Activated T-cell treated with anti-CD3 and anti-CD28 coated beads for 48 hours (primary cell): ENCODE measurements around the gene BUB1.
"Not testable (repeated sequence)": the region's sequence is repeated elsewhere in the genome, so short reads cannot be mapped to it uniquely, and the experiment has no call there.

Source experiments
- DNase-seq: peaks from one replicate; pipeline ENCODE4 v3.0.0-alpha.2; 2020; ENCODE audit warnings: low read depth

BUB1 gene

GRCh38 chr2:110655701-110656100 is 22.2 kb downstream of the BUB1 start:
- no peak for DNase-seq

DNA sequence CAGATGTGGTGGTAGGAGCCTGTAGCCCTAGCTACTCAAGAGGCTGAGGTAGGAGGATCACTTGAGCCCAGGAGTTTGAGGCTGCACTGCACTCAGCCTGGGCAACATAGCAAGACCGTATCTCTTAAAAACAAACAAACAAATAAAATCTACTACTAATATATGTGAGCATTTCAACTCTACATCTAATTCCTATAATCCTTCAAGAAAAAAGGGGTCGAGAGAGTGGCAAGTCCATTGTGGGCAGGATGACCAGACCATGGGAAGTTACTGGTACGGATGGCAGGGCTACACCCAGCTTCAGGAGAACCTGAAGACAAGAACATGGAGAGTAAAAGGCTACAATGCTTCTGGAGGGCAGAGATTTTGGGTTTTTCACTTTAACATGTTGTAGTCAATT is 24.0 kb downstream of the BUB1 start:
- no peak for DNase-seq

DNA sequence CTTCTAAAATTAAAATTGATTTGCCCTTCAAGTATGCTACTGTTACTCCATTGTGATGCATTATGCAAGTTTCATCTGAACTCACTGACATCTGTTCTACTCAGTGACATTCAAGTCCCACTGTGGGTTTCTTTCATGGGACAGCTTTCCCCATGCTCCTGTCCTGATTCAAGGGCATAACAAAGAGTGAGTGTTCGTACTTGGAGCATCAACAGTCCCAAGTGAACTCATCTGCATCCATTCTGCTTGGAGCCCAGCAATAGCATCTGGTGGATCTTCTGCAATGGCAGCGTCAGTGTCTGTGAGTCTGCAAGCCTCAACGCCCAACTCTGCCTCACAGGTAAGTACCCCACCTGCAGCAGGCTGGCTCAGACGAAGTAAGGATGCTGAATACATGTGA is 27.5 kb downstream of the BUB1 start:
- DNase-seq: no peak

DNA sequence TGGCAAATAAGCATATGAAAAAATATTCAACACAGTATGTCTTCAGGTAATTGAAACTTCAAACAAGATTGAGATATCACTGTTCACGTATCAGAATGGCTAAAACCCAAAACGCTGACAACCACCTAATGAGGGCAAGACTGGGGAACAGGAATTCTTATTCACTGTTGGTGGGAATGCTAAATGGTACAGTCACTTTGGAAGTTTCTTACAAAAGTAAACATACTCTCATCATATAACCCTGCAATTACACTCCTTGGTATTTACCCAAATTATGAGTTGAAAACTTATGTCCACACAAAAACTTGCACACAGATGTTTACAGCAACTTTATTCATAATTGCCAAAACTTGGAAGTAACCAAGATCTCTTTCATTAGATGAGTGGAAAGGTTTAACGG is 30.1 kb downstream of the BUB1 start:
- no peak for DNase-seq

GRCh38 chr2:110645616-110646015 is 32.2 kb downstream of the BUB1 start:
- DNase-seq: no peak

DNA sequence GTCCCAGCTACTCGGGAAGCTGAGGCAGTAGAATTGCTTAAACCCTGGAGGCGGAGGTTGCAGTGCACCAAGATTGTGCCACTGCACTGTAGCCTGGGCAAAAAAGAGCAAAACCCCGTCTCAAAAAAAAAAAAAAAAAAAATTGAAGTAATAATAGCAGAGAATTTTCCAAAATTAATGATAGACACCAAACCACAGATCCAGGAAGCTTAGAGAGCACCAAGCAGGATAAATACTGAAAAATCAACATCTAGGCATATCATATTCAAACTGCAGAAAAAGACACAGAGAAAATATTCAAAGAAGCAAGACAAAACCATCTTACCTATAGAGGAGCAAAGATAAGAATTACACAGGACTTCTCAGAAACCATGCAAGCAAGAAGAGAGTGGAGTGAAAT is 33.5 kb downstream of the BUB1 start:
- no peak for DNase-seq

DNA sequence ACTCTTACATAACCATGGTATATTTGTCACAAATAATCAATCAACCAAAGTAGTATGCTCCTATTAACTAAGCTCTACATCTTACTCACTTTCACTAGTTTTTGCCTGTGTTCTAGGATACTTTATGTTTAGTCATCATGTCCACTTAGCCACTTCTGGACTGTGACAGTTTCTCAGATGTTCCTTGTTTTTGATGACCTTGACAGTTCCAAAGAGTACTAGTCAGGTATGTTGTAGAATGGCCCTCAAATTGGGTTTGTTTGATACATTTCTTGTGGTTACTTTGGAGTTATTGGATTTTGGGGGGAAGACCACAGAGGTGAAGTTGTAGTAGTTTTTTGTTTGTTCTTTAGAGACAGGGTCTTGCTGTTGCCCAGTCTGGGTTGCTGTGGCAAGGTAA is 35.5 kb downstream of the BUB1 start:
- DNase-seq: no peak

- DNase-seq: no peak
Measured at GRCh38 chr2:110639972-110640371, 37.9 kb downstream of the BUB1 start.

DNA sequence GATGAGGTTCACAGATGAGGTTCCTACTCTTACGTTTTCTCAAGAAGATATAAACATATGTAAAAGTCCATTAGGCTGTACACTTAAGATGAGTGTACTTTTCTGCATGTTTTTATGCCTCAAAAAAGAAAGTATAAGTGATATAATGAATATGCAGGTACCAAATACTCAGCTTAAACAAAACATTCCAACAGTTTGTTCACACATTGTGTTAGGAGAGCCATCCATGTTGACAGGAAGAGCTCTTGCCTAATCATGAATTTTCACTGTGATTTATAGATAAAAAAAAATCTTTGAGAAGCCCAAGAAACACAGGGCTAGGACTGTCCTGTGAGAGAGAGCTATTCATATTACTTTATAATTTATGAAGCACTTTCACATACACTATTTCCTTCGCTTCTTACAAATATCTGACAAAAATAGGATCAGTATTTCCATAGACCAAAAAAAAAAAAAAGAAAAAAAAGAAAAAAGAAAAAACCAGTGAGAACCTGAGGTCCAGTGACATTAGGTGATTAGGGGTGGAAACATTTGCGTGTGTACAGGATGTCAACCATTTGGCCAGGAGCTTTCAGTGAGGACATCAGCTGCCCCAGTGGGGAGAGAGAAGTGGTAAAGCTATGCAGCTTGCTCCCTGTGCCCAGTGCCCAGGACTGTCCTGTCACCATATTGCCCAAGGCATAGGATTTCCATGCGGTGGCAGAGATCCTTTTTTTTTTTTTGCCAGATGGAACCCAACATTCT is 38.7 kb downstream of the BUB1 start:
- DNase-seq: no peak

- DNase-seq: no peak
Measured at GRCh38 chr2:110638004-110638403, 39.9 kb downstream of the BUB1 start.

DNA sequence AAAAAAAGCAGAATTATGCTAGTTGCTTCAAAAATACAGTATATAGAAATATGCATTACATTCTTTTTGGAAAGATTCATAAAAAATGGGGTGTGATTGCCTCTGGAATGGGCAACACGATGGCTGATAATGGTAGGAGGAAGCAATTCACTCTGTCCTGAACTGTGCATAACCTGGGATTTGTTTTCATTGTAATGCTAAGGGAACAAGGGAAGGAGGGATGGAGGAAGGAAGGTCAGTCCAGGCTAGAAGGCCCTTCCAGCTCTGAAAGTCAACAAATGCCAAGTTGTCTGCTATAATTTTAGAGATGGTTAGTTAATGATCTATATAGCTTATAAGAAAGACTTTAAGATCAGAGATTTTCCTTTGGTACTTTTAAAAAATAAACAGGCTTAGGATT is 40.8 kb downstream of the BUB1 start:
- no peak for DNase-seq

DNA sequence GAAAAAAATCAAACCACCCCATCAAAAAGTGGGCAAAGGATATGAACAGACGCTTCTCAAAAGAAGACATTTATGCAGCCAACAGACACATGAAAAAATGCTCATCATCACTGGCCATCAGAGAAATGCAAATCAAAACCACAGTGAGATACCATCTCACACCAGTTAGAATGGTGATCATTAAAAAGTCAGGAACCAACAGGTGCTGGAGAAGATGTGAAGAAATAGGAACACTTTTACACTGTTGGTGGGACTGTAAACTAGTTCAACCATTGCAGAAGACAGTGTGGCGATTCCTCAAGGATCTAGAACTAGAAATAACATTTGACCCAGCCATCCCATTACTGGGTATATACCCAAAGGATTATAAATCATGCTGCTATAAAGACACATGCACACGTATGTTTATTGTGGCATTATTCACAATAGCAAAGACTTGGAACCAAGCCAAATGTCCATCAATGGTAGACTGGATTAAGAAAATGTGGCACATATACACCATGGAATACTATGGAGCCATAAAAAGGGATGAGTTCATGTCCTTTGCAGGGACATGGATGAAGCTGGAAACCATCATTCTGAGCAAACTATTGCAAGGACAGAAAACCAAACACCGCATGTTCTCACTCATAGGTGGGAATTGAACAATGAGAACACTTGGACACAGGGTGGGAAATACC is 41.8 kb downstream of the BUB1 start:
- not testable (repeated sequence) for DNase-seq

DNA sequence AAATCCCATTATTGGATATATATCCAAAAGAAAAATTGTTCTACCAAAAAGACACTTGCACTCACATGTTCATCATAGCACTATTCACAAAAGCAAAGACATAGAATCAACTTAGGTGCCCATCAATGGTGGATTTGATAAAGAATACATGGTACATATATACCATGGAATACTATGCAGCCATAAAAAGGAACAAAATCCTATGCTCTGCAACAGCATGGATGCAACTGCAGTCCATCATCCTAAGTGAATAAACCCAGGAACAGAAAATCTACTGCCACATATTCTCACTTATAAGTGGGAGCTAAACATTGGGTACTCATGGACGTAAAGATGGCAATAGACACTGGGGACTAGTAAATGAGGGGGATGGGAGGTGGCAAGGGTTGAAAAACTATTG is 50.5 kb downstream of the BUB1 start:
- not testable (repeated sequence) for DNase-seq

GRCh38 chr2:110619326-110619939 is 58.4 kb downstream of the BUB1 start:
- not testable (repeated sequence) for DNase-seq

- DNase-seq: not testable (repeated sequence)
Measured at GRCh38 chr2:110613927-110614326, 63.9 kb downstream of the BUB1 start.

GRCh38 chr2:110610613-110611250 is 67.1 kb downstream of the BUB1 start:
- DNase-seq: not testable (repeated sequence)

DNA sequence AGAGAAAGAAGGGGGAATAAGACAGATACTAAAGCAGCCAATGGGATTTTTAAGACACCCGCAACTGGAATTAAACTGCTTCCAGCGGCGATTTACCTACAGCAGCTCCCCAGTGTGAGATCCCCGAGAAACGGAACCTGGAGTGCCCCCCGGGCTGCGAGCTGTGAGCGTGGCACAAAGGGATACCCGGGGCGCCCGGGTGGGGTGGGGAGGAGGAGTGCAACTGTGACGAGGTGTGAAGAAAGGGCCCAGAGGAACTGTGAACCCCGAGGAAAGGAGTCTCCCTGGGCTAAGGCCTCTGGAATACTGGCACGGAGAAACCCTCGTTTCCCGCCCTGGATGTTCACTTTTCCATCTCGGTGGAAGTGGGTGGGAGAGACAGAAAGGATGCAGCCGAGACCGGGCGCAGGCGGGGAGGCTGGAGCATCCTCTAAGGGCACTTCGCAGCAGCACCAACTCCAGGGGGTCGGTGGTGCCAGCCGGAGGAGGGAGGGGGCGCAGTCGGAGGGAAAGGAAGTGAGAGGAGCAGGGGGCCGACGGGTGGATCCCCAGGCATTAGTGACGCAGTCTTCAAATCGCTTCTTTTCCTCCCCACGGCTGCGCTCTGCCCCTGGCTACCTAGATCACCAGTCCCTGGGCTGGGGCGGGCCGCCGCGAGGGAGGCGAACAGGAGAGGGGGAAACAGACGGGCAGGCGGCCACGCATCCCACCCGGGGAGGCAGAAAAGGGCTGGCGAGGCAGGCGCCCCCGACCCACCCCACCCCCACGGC is 67.8 kb downstream of the BUB1 start:
- DNase-seq: not testable (repeated sequence)

GRCh38 chr2:110608788-110609502 is 68.9 kb downstream of the BUB1 start:
- not testable (repeated sequence) for DNase-seq

GRCh38 chr2:110605057-110605456 is 72.8 kb downstream of the BUB1 start:
- not testable (repeated sequence) for DNase-seq

DNA sequence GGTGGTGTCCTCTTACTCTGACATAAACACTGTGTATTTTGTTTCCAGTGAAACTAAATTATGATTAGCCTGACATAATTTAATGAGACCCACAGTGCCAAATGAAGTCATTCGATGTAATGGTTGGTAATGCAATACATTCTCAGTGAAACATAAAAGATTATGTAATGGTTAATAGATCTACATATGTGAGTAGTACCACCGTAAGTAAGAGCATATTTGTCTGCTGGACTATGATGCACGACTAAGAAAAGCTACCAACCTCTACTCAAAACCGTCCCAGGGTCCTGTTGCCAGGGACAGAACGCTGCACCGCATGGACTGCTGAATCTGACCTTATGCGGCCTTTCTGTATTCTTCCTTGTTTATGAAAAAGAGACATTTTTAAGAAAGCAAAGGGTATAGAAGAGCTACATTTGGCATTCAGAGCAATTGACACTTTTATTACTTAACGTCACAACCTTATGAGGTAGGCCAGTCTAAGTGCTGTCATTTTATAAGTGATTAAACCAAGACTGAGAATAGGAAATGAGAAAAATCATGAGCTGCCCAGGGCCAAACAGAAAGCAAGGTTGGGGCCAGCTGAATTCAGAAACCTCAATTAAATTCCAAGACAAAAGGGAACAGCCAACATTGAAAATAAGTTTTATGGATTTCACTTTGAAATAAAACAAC is 73.8 kb downstream of the BUB1 start:
- not testable (repeated sequence) for DNase-seq

- not testable (repeated sequence) for DNase-seq
Measured at GRCh38 chr2:110602139-110602538, 75.7 kb downstream of the BUB1 start.
